HCT116 (cell line): Measurements from ENCODE around the gene FOXB1. TPM values are rescaled to one million over a fixed set of nuclear protein-coding genes. Genes with fewer than 3 reads are reported as not detected.

Source experiments
- ATAC-seq: fragments of 200-7000 bp; cut with Tn5 transposase; 2 replicates; pipeline ENCODE4 v1.9.1; 2020; ENCODE audit warnings: mild to moderate bottlenecking, moderate library complexity
- BruUV-seq: library from RNA; stranded (reverse); fragments of 400-500 nt; replicated peaks from 2 replicates; lab custom pipeline; 2021; lab: Mats Ljungman, UMichigan
- CTCF ChIA-PET: fragments of 300-600 bp; sonication (Branson Sonifier 250); formaldehyde crosslinking; loops from one replicate; lab custom pipeline; 2021; ENCODE audit warnings: antibody characterized with exemption; lab: Charles Lee
- POLR2A ChIA-PET: fragments of 300-600, 350-600 bp; sonication (Branson Sonifier 250); formaldehyde crosslinking; loops from one replicate; lab custom pipeline; 2021; ENCODE audit warnings: antibody characterized with exemption; lab: Charles Lee
- RAD21 ChIA-PET, 2 experiments: fragments of 300-600 bp; sonication (Branson Sonifier 250); formaldehyde crosslinking; loops; one replicate each; lab custom pipeline; 2023; ENCODE audit warnings: low total read pairs in 2 of 2; ENCODE audit not compliant: uncharacterized antibody in 2 of 2, unreplicated experiment in 2 of 2, low non-redundant PET in 1 of 2; lab: Charles Lee
- DNase-seq: peaks from one replicate; pipeline ENCODE4 v3.0.0-alpha.2; 2010; ENCODE audit warnings: low read depth, low spot score
- H2AFZ ChIP-seq: fragments of 200-600 bp; shearing (Covaris generic), sonication (generic); 2 replicates; pipeline ENCODE4 v1.6.1; 2017; ENCODE audit warnings: low read depth, mixed run types, mixed read lengths, antibody characterized with exemption, low read length; ENCODE audit not compliant: poor library complexity, severe bottlenecking
- H3K27ac ChIP-seq: 2 replicates; pipeline ENCODE4 v1.5.1; 2012; ENCODE audit warnings: low read depth, low read length
- H3K27me3 ChIP-seq: fragments of 200-600 bp; sonication (generic); 2 replicates; pipeline ENCODE4 v1.6.1; 2016; ENCODE audit warnings: mixed run types, low read length, mixed read lengths; ENCODE audit not compliant: insufficient read depth
- H3K36me3 ChIP-seq, 2 experiments: fragments of 200-500 bp in 1 of 2; fragments of 200-600 bp in 1 of 2; sonication (Bioruptor generic) in 1 of 2; sonication (generic) in 1 of 2; 2 replicates each; pipeline versions ENCODE4 v1.5.1 to v1.6.1; 2014 to 2016; ENCODE audit warnings: low read length in 2 of 2, inconsistent platforms in 1 of 2, mixed read lengths in 1 of 2, mixed run types in 1 of 2; ENCODE audit not compliant: insufficient read depth in 2 of 2, control insufficient read depth in 1 of 2
- H3K4me1 ChIP-seq, 2 experiments: fragments of 200-600 bp in 1 of 2; sonication (generic) in 1 of 2; 2 replicates each; pipeline versions ENCODE4 v1.5.1 to v1.6.1; 2012 to 2017; ENCODE audit warnings: low read length in 2 of 2, inconsistent platforms in 1 of 2, mild to moderate bottlenecking in 1 of 2, mixed read lengths in 1 of 2, mixed run types in 1 of 2, moderate library complexity in 1 of 2; ENCODE audit not compliant: insufficient read depth in 2 of 2, control insufficient read depth in 1 of 2
- H3K4me2 ChIP-seq: fragments of 200-600 bp; sonication (generic); 2 replicates; pipeline ENCODE4 v1.6.1; 2017; ENCODE audit warnings: mixed run types, low read length, mixed read lengths
- H3K4me3 ChIP-seq, 2 experiments: fragments of 200-600 bp in 1 of 2; sonication (generic) in 1 of 2; replicated peaks in 1 of 2; 2 replicates each; pipeline ENCODE4 v1.5.1; 2011 to 2016; ENCODE audit warnings: low read length in 2 of 2, control low read depth in 1 of 2, low read depth in 1 of 2, mild to moderate bottlenecking in 1 of 2, mixed read lengths in 1 of 2, mixed run types in 1 of 2
- H3K79me2 ChIP-seq: fragments of 200-600 bp; sonication (generic); 2 replicates; pipeline ENCODE4 v1.6.1; 2017; ENCODE audit warnings: mild to moderate bottlenecking, mixed run types, low read length, moderate library complexity, mixed read lengths; ENCODE audit not compliant: insufficient read depth
- H3K9ac ChIP-seq: fragments of 200-600 bp; sonication (generic); 2 replicates; pipeline ENCODE4 v1.6.1; 2016; ENCODE audit warnings: low read length, mixed read lengths
- H3K9me2 ChIP-seq: fragments of 200-600 bp; sonication (generic), shearing (Covaris generic); 2 replicates; pipeline ENCODE4 v1.6.1; 2017; ENCODE audit warnings: mixed run types, mild to moderate bottlenecking, moderate library complexity; ENCODE audit not compliant: insufficient read depth
- H3K9me3 ChIP-seq, 2 experiments: fragments of 200-500 bp in 1 of 2; fragments of 200-600 bp in 1 of 2; sonication (Bioruptor generic) in 1 of 2; sonication (generic) in 1 of 2; 2 replicates each; pipeline ENCODE4 v1.6.1; 2014 to 2017; ENCODE audit warnings: low read length in 2 of 2, mixed read lengths in 2 of 2, inconsistent platforms in 1 of 2, low read depth in 1 of 2, mild to moderate bottlenecking in 1 of 2, mixed run types in 1 of 2, moderate library complexity in 1 of 2; ENCODE audit not compliant: control insufficient read depth in 1 of 2, insufficient read depth in 1 of 2
- H4K20me1 ChIP-seq: fragments of 200-600 bp; sonication (generic), shearing (Covaris generic); 2 replicates; pipeline ENCODE4 v1.6.1; 2017; ENCODE audit warnings: mixed run types, mild to moderate bottlenecking, moderate library complexity; ENCODE audit not compliant: insufficient read depth
- CEBPB ChIP-seq: IDR thresholded peaks from 2 replicates; pipeline ENCODE4 v1.6.1; 2012; ENCODE audit warnings: low read depth
- CTCF ChIP-seq, 3 experiments: fragments of 200-600 bp in 1 of 3; sonication (generic) in 1 of 3; IDR thresholded peaks in 2 of 3; conservative IDR thresholded peaks in 1 of 3; 2 replicates each; pipeline ENCODE4 v1.5.1; 2012 to 2017; ENCODE audit warnings: low read depth in 2 of 3, low read length in 2 of 3, antibody characterized with exemption in 1 of 3, borderline replicate concordance in 1 of 3, control low read depth in 1 of 3, mild to moderate bottlenecking in 1 of 3, mixed read lengths in 1 of 3, mixed run types in 1 of 3, moderate library complexity in 1 of 3; ENCODE audit not compliant: insufficient read depth in 1 of 3
- EZH2 ChIP-seq: fragments of 200-600 bp; sonication (generic); IDR thresholded peaks from 2 replicates; pipeline ENCODE4 v1.6.1; 2017; ENCODE audit warnings: antibody characterized with exemption, mixed run types
- EZH2phosphoT487 ChIP-seq: fragments of 200-600 bp; IDR thresholded peaks from 2 replicates; pipeline ENCODE4 v1.6.1; 2018; ENCODE audit warnings: antibody characterized with exemption, borderline replicate concordance
- POLR2A ChIP-seq: IDR thresholded peaks from 2 replicates; pipeline ENCODE4 v1.7.0; 2011; ENCODE audit warnings: borderline replicate concordance; ENCODE audit not compliant: insufficient read depth, insufficient read length; ENCODE audit errors: extremely low read depth
- SIN3A ChIP-seq: IDR thresholded peaks from 2 replicates; pipeline ENCODE4 v1.6.1; 2012; ENCODE audit warnings: low read depth
- ZBTB33 ChIP-seq: IDR thresholded peaks from 2 replicates; pipeline ENCODE4 v1.6.1; 2011; ENCODE audit warnings: mild to moderate bottlenecking, low read length, moderate library complexity; ENCODE audit not compliant: insufficient replicate concordance; ENCODE audit errors: extremely low read depth
- ZNF274 ChIP-seq: fragments of 200-500 bp; sonication (Bioruptor generic); IDR thresholded peaks from 2 replicates; pipeline ENCODE4 v1.6.1; 2014; ENCODE audit warnings: mild to moderate bottlenecking, low read depth, low read length, inconsistent platforms
- intact Hi-C: fragments of 100-400 bp; cut with micrococcal nuclease; formaldehyde crosslinking; loops from 2 replicates; pipeline ENCODE4 v1.10.0; 2022
- total RNA-seq: library from RNA; stranded (reverse); gene quantifications from one replicate; pipeline ENCODE4 v1.2.1, GENCODE V29; 2021; ENCODE audit not compliant: unreplicated experiment

Gene FOXB1
- total RNA-seq, 1 experiment from 2014 or later = not detected

- intact Hi-C loops = no loop called here
- Histone ChIP-seq H3K4me3 (no peak overlapping the region), H2AFZ (no peak overlapping the region), H3K79me2 (no peaks in the 10 kb centered on the region), H3K36me3 (no peaks in the 10 kb centered on the region), H3K9ac (no peak overlapping the region), H3K27me3 (no peaks in the 10 kb centered on the region; the same call in none of the 2 replicates), H4K20me1 (no peaks in the 10 kb centered on the region), H3K4me1 (no peaks in the 10 kb centered on the region), H3K9me2 (no peaks in the 10 kb centered on the region), H3K9me3 (no peaks in the 10 kb centered on the region), H3K27ac (no peak overlapping the region), H3K4me2 (no peak overlapping the region)
- POLR2A ChIA-PET = no interaction called here
- ATAC-seq (no peak), DNase-seq (no peak)
- RAD21 ChIA-PET = no interaction called here
- CTCF ChIA-PET = no interaction called here
- TF ChIP-seq ZNF274 (no peak), ZBTB33 (no peak), CTCF (IDR thresholded peaks at IDR 0.05 in 2 of 3, conservative IDR thresholded peaks at IDR 0.05 in 1 of 3; ENCODE audit: borderline replicate concordance in 1 of 3, insufficient read depth in 1 of 3, low read depth in 2 of 3, low read length in 2 of 3) (no peak), POLR2A (no peak), EZH2phosphoT487 (no peak), CEBPB (no peak), SIN3A (no peak), EZH2 (no peak)
- BruUV-seq = no TSS peak
Measured at GRCh38 chr15:60049948-60050347, 45.8 kb downstream of the FOXB1 start.
